ENCODE data around the gene TP53I13. TPM values are rescaled to one million over a fixed set of nuclear protein-coding genes. Genes with fewer than 3 reads are reported as not detected.

The TP53I13 gene
- polyA plus RNA-seq, 2 of the 4 experiments (the other 2 are of a cell fraction) = 27.5 to 57.8 TPM

DNA sequence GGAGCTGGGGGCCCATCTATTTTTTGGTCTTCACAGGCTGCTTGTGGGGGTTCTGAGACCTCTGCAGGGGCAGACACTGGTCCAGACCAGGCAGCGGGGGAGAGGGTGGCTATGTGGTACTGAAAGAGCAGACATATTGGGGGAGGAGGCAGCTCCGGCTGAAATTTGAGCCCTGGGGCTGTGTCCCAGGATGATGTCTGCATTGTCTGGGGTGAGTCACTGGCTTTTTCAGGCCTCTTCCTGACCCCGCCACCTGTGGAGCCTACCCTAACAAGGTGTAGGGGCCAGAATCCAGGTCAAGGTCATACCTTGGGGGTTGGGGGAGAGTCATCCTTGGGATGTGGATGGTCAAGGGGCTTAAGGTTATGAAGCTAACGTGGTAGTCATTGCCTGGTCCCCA lies 51.8 kb downstream of the TP53I13 start:
- Histone ChIP-seq H3K27ac (peak overlapping the region; percentile 37 to 63; a peak in 5 of 6 replicates), H3K4me2 (peak overlapping the region; percentile 47), H3K4me3 (no peak overlapping the region), H3K4me1 (peaks cover 49% of the 10 kb centered on the region), H3K9me3 (no peaks in the 10 kb centered on the region)
- ChIA-PET CTCF (interaction anchor here (0.9 to 23.2 kb wide), 10 partner anchors 13 to 473 kb away, joined by 3 to 447 read pairs (median 18); partner anchors contain the start of genes ABHD15, ANKRD13B, SSH2 and TP53I13), POLR2A (no interaction called here)
- FAIRE-seq = no peak
- TF ChIP-seq FOSL2 (IDR thresholded peaks at IDR 0.05) (no peak), FOSL2 (CRISPR knock-in tag; IDR thresholded peaks at IDR 0.05) (peak; percentile 67), ESRRA (IDR thresholded peaks at IDR 0.05; ENCODE audit: borderline replicate concordance, low read length) (peak; percentile 65; the same call in 1 of the 2 replicates), HOXB5 (CRISPR knock-in tag; IDR thresholded peaks at IDR 0.05) (no peak), EHMT2 (IDR thresholded peaks at IDR 0.05; ENCODE audit: low read depth) (no peak), ZC3H11A (IDR thresholded peaks at IDR 0.05) (no peak)
- 72% methylated on average over 4 of the region's 4 CpGs for WGBS (ENCODE audit: missing lambda C conversion rate)
- no peak for ATAC-seq
- peak; percentile 55 to 57 for DNase-seq (ENCODE audit: low read depth in 1 of 2, low spot score in 1 of 2)

DNA sequence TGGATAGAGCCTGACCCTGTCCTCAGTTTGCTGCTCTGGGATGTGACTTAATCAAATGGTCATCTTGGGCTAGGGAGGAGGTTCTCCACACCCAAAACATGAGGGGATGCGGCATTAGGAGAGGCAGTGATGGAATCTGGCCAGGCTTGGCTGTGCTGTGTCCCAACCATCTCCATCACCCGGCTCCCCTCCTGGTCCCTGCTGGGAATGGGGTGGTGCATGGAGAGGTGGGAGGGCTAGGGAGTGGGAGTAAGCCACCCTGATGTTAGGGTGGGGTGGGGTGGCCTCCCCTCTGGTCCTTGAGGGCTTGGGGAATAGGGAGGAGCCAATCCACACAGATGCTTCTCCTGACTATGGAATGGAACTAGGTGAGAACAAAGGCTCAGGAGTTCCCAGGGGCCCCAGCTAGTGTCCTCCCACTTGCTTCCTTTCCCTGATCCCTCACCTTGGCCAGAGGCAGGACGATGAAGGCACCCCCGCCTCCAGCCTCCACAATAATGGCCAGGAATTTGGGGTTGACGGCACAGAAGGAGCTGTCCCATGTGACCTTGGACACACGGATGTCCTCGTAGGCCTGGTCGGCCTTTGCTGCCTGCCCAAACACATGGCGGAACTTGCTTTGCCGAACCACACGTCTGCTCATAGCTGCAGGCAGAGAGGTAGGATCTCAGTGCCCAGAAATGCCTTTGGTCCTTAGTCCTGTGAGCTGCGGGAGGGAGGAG lies 52.4 kb downstream of the TP53I13 start:
- DNase-seq (ENCODE audit: low read depth in 1 of 2, low spot score in 1 of 2) (no peak), FAIRE-seq (no peak), ATAC-seq (no peak)
- TF ChIP-seq FOSL2 (IDR thresholded peaks at IDR 0.05) = no peak
- TF ChIP-seq FOSL2 (CRISPR knock-in tag; IDR thresholded peaks at IDR 0.05) = no peak
- no peak for TF ChIP-seq CBX8 (IDR thresholded peaks at IDR 0.05)
- TF ChIP-seq NR3C1 (IDR thresholded peaks at IDR 0.05) = no peak
- no peak for TF ChIP-seq PHF8 (IDR thresholded peaks at IDR 0.05; ENCODE audit: borderline replicate concordance, low read depth)
- TF ChIP-seq SMC3 (IDR thresholded peaks at IDR 0.05) = no peak
- TF ChIP-seq, protein P1, sequence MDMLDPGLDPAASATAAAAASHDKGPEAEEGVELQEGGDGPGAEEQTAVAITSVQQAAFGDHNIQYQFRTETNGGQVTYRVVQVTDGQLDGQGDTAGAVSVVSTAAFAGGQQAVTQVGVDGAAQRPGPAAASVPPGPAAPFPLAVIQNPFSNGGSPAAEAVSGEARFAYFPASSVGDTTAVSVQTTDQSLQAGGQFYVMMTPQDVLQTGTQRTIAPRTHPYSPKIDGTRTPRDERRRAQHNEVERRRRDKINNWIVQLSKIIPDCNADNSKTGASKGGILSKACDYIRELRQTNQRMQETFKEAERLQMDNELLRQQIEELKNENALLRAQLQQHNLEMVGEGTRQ (IDR thresholded peaks at IDR 0.05) = no peak
- no peak for TF ChIP-seq EP300 (IDR thresholded peaks at IDR 0.05)
- TF ChIP-seq NFE2L2 (conservative IDR thresholded peaks at IDR 0.05; ENCODE audit: low read length) = no peak
- TF ChIP-seq FOXS1 (CRISPR knock-in tag; IDR thresholded peaks at IDR 0.05) = no peak
- TF ChIP-seq RCOR1 (IDR thresholded peaks at IDR 0.05; ENCODE audit: low read depth, low read length) = no peak
- Histone ChIP-seq H3K9me3 (no peaks in the 10 kb centered on the region), H3K4me1 (peaks cover 43% of the 10 kb centered on the region), H3K4me2 (peak overlapping the region; percentile 47; the same call in 2 of the 3 replicates), H3K27ac (no peak overlapping the region), H3K4me3 (no peak overlapping the region)
- CTCF ChIA-PET = interaction anchor here (0.8 to 23.2 kb wide), 11 partner anchors 8 to 473 kb away, joined by 3 to 447 read pairs (median 7); partner anchors contain the start of genes ABHD15, ANKRD13B, SSH2 and TP53I13
- POLR2A ChIA-PET = no interaction called here
- WGBS (ENCODE audit: missing lambda C conversion rate) = 94% methylated on average over 12 of the region's 12 CpGs

DNA sequence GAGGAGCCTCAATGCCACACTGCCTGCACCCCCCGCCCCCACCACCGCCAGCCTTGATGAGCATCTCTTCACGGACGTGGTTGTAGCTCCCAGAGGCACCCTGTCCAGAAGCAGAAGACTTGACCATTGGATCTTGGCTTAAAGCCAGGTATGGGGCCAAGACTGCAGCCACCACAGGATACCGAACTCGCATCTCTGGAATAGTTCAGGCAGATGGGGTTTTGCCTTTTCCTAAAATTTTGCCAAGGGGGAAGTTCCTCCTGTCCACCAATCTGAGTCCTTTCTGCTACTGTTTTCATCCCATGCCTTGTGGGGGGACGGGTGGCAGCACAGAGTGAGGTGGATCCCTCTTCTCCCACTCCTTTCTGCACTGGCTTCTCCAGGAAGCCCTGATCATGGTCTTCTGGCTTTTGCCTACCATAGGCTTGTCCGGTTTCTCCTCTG lies 53.3 kb downstream of the TP53I13 start:
- peak overlapping the region; percentile 56 to 83; a peak in 4 of 6 replicates for H3K27ac ChIP-seq
- peak overlapping the region; percentile 61 for H3K4me3 ChIP-seq
- DNase-seq (ENCODE audit: low read depth in 1 of 2, low spot score in 1 of 2) = no peak
- peaks cover 43% of the 10 kb centered on the region for H3K4me1 ChIP-seq
- TF ChIP-seq RARB (CRISPR knock-in tag; IDR thresholded peaks at IDR 0.05) = no peak
- TF ChIP-seq, protein P2, sequence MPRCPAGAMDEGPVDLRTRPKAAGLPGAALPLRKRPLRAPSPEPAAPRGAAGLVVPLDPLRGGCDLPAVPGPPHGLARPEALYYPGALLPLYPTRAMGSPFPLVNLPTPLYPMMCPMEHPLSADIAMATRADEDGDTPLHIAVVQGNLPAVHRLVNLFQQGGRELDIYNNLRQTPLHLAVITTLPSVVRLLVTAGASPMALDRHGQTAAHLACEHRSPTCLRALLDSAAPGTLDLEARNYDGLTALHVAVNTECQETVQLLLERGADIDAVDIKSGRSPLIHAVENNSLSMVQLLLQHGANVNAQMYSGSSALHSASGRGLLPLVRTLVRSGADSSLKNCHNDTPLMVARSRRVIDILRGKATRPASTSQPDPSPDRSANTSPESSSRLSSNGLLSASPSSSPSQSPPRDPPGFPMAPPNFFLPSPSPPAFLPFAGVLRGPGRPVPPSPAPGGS (IDR thresholded peaks at IDR 0.05) = no peak
- TF ChIP-seq CEBPB (IDR thresholded peaks at IDR 0.05) = no peak
- TF ChIP-seq JUN (IDR thresholded peaks at IDR 0.05) = no peak
- no peak for TF ChIP-seq NPAS2 (CRISPR knock-in tag; IDR thresholded peaks at IDR 0.05; ENCODE audit: borderline replicate concordance)
- TF ChIP-seq RCOR1 (IDR thresholded peaks at IDR 0.05; ENCODE audit: low read depth, low read length) = no peak
- no peak for TF ChIP-seq NR3C1 (IDR thresholded peaks at IDR 0.05)
- no peak for TF ChIP-seq HEYL (CRISPR knock-in tag; IDR thresholded peaks at IDR 0.05)
- no peak for TF ChIP-seq TFCP2L1 (CRISPR knock-in tag; IDR thresholded peaks at IDR 0.05)
- no peak for TF ChIP-seq SREBF2 (IDR thresholded peaks at IDR 0.05)
- TF ChIP-seq, protein P3, sequence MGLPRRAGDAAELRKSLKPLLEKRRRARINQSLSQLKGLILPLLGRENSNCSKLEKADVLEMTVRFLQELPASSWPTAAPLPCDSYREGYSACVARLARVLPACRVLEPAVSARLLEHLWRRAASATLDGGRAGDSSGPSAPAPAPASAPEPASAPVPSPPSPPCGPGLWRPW (IDR thresholded peaks at IDR 0.05) = no peak
- no peaks in the 10 kb centered on the region for H3K9me3 ChIP-seq
- peak overlapping the region; percentile 89 for H3K4me2 ChIP-seq
- CTCF ChIA-PET = interaction anchor here (0.8 to 23.2 kb wide), 10 partner anchors 8 to 472 kb away, joined by 3 to 447 read pairs (median 18); partner anchors contain the start of genes ABHD15, ANKRD13B, SSH2 and TP53I13
- peak in 1 of 2 experiments; percentile 6; a peak in 2 of 6 replicates for ATAC-seq
- POLR2A ChIA-PET = no interaction called here
- 78% methylated on average over 7 of the region's 8 CpGs for WGBS (ENCODE audit: missing lambda C conversion rate)
- FAIRE-seq = no peak

All from A549 (cell line).